HFFc6 (cell line): ENCODE results near the gene DRGX. TPM values are rescaled to one million over a fixed set of nuclear protein-coding genes. Genes with fewer than 3 reads are reported as not detected.
A peak's percentile ranks its signal among the peaks of the same experiment; 100 is the strongest.

Experiments used
- DNase-seq: peaks from one replicate; pipeline ENCODE4 v3.0.0-alpha.2; 2018
- H3K27ac Mint-ChIP-seq: 2 replicates; pipeline ENCODE4 v1.8.0; 2020; ENCODE audit warnings: mild to moderate bottlenecking, mixed read lengths
- H3K27me3 Mint-ChIP-seq: 2 replicates; pipeline ENCODE4 v1.8.0; 2021; ENCODE audit warnings: mild to moderate bottlenecking, moderate library complexity, mixed read lengths; ENCODE audit not compliant: insufficient read depth
- H3K36me3 Mint-ChIP-seq: 2 replicates; pipeline ENCODE4 v1.8.0; 2021; ENCODE audit warnings: low read depth, mixed read lengths
- H3K4me1 Mint-ChIP-seq: 2 replicates; pipeline ENCODE4 v1.8.0; 2020; ENCODE audit warnings: low read depth, mixed read lengths
- H3K4me3 Mint-ChIP-seq: 2 replicates; pipeline ENCODE4 v1.8.0; 2020; ENCODE audit warnings: mild to moderate bottlenecking, moderate library complexity, mixed read lengths
- H3K9me3 Mint-ChIP-seq: 2 replicates; pipeline ENCODE4 v1.8.0; 2020; ENCODE audit warnings: mild to moderate bottlenecking, mixed read lengths
- CTCF ChIP-seq: fragments of 200-600 bp; sonication (generic); IDR thresholded peaks from 2 replicates; pipeline ENCODE4 v1.5.0; 2021; ENCODE audit warnings: antibody characterized with exemption, mild to moderate bottlenecking
- total RNA-seq, 6 experiments: library from RNA; stranded (reverse); fragmentation: NEBNext Ultra II Directional; extraction: Animal tissue kit (Norgen Biotek cat#: 25700); gene quantifications; 2 replicates in 1 of 6; 3 replicates in 5 of 6; pipeline ENCODE4 v1.2.3, GENCODE V29; 2021

Gene DRGX
- total RNA-seq, 6 experiments from 2014 or later: 0.10 to 0.35 (median 0.14) TPM; not detected in 1

DNA sequence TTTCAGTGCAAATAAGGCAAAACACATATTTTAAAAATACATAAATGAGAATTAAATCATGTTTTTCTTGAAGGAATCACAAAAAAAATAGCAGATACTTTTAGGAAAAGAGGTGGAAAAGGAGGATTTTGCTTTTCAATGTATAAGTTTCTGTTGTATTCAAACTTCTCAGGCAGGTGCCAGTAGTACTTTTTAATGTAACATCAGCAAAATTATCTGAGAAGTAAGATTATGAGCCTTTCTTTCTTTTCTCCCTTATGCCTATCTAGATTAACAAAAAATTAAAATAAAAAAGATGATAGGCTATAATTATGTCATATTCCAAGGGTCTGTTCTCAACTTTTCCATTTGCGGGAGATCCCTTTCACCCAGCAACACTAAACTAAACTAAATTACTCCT, 2.6 kb downstream of the DRGX start:
- H3K27me3 Mint-ChIP-seq: peaks cover 70% of the 10 kb centered on the region
- H3K4me1 Mint-ChIP-seq: no peaks in the 10 kb centered on the region
- TF ChIP-seq CTCF: no peak
- H3K27ac Mint-ChIP-seq: no peak overlapping the region
- H3K9me3 Mint-ChIP-seq: no peaks in the 10 kb centered on the region
- H3K4me3 Mint-ChIP-seq: no peak overlapping the region
- DNase-seq: no peak
- no peaks in the 10 kb centered on the region for H3K36me3 Mint-ChIP-seq

- peaks cover 46% of the 10 kb centered on the region for H3K27me3 Mint-ChIP-seq
- H3K27ac Mint-ChIP-seq: no peak overlapping the region
- H3K4me1 Mint-ChIP-seq: peaks cover 24% of the 10 kb centered on the region
- DNase-seq: no peak
- H3K4me3 Mint-ChIP-seq: no peak overlapping the region
- H3K9me3 Mint-ChIP-seq: no peaks in the 10 kb centered on the region
- TF ChIP-seq CTCF: no peak
- no peaks in the 10 kb centered on the region for H3K36me3 Mint-ChIP-seq
Measured at GRCh38 chr10:49389361-49389933, 6.4 kb downstream of the DRGX start.

DNA sequence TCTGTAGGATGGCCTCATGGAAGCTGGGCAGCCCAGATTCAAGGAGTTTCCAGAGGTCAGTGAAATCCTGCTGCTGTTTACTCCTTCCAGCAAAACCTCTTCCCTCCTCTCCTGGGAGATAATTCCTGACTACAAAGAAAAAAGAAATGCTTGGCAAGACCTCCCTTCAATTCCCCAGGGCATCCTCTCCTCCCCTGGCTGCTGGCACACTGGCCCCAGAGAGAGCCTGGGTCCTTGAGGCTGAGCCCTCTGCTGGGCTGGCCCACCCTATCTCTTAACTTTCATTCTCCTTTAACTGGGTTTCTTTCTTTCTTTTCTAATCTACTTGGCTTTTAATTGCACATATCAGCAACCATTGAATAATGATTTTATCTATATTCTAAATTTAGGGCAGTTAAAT, 7.7 kb downstream of the DRGX start:
- Mint-ChIP-seq H3K27me3 (peaks cover 46% of the 10 kb centered on the region), H3K36me3 (no peaks in the 10 kb centered on the region)

GRCh38 chr10:49387071-49387470, 8.8 kb downstream of the DRGX start:
- Mint-ChIP-seq H3K9me3 (no peaks in the 10 kb centered on the region), H3K4me1 (peaks cover 24% of the 10 kb centered on the region), H3K4me3 (peak overlapping the region; percentile 46), H3K27ac (peak overlapping the region; percentile 70), H3K27me3 (peaks cover 38% of the 10 kb centered on the region), H3K36me3 (no peaks in the 10 kb centered on the region)
- TF ChIP-seq CTCF: no peak
- peak; percentile 92 for DNase-seq

More for the DNA sequence above, 7.7 kb downstream of the DRGX start:
- H3K9me3 Mint-ChIP-seq: no peaks in the 10 kb centered on the region
- TF ChIP-seq CTCF: no peak
- DNase-seq: no peak
- no peak overlapping the region for H3K27ac Mint-ChIP-seq
- H3K4me1 Mint-ChIP-seq: peaks cover 24% of the 10 kb centered on the region
- H3K4me3 Mint-ChIP-seq: no peak overlapping the region

- H3K27me3 Mint-ChIP-seq: peaks cover 34% of the 10 kb centered on the region
- DNase-seq: peak; percentile 5
- no peaks in the 10 kb centered on the region for H3K36me3 Mint-ChIP-seq
- TF ChIP-seq CTCF: no peak
- H3K27ac Mint-ChIP-seq: peak overlapping the region; percentile 59; the same call in 1 of the 2 replicates
- H3K4me3 Mint-ChIP-seq: peak overlapping the region; percentile 46; the same call in 1 of the 2 replicates
- peaks cover 24% of the 10 kb centered on the region for H3K4me1 Mint-ChIP-seq
- H3K9me3 Mint-ChIP-seq: no peaks in the 10 kb centered on the region
Measured at GRCh38 chr10:49385939-49386922, 9.7 kb downstream of the DRGX start.
